HG03064 (cell line): ENCODE measurements around the gene RPL26.
"Not testable (repeated sequence)": the region's sequence is repeated elsewhere in the genome, so short reads cannot be mapped to it uniquely, and the experiment has no call there.

Source experiments
- ATAC-seq: cut with Tn5 transposase; IDR thresholded peaks from one replicate; pipeline ENCODE4 v1.9.1; 2021; ENCODE audit warnings: low read depth; ENCODE audit not compliant: unreplicated experiment

The RPL26 gene

DNA sequence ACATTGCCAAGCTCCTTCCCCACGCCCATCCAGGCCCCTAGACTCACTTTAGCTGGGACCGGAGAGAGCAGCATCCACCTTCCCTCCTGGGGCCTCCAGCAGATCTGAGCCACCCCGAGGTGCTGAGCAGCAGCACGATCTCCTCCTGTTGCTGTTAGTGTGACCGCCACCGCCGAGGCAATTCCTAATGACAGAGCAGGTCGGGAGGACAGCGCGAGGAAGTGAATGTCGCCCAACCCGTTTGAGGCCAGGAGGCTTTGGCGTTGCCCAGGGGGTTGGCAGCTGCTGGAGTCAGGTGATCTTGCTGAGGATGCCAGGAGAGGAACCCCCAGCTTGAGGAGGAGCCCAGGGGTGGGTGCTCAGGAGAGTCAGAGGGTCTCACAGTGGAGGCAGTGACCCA is 14.6 kb upstream of the RPL26 start, which contains the start of gene RNF222:
Gene RNF222, minus strand, starts transcription at position 192 of the 400 bp plus-strand sequence. CDS start 4,366 bp downstream, outside the sequence.
- no peak for ATAC-seq

GRCh38 chr17:8394497-8394896 is 11.5 kb upstream of the RPL26 start:
- ATAC-seq, result not testable (repeated sequence)

DNA sequence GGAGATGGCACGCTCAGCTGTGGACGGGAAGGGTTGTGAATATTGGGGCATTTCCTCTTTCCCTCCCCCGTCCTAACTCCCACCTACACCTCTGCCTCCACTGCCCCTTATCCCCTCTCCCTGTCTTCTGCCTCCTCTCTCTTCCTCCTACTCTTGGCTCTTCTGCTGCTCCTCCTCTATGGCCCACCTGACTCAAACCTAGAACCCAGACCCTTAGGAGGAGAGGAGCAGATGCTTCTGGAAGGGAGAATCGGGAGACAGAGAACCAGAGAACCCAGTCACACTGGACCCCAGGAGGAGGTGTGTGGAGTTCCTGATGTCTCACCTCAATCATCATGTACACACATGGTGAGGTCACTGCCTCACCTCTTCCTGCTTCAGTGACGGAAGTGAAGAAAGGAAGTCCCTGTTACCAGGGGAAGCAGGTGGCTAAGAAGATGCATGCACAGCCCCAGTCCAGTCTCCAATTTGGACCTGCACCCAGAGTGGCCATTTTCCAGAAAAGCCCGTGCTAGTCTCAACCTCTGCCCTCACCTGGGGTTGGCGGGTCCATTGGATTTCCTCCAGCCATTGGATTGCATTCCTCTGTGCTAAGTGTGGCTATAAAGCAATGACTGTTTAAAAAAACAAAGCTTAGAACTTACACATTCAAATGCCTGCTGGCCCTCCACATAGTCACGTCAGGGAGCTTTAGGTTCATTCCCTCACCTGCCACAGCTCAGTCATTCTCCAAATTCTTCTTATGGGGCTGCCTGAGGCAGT is 10.7 kb upstream of the RPL26 start:
- no peak for ATAC-seq

GRCh38 chr17:8392674-8393469 is 9.9 kb upstream of the RPL26 start:
- ATAC-seq, result no peak

DNA sequence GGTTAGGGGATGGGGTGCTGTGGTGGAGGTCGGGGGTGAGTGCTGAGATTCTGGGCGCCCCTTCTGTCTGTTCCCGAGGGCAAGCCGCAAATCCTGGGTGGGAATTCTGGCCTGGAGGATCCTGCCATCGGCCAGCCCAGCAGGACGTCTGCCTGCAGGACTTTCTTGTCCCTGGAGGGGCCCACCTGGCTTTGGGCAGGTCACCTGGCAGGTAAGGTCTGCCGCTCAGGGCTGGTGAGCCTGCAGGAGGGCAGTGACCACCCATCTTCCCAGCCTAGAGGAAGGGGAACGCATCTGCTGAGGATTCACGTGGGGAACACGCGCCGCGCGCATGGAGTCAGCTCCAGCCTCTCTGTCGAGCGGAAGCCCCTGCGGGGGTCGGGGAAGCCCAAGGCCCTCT is 9.3 kb upstream of the RPL26 start:
- no peak for ATAC-seq

DNA sequence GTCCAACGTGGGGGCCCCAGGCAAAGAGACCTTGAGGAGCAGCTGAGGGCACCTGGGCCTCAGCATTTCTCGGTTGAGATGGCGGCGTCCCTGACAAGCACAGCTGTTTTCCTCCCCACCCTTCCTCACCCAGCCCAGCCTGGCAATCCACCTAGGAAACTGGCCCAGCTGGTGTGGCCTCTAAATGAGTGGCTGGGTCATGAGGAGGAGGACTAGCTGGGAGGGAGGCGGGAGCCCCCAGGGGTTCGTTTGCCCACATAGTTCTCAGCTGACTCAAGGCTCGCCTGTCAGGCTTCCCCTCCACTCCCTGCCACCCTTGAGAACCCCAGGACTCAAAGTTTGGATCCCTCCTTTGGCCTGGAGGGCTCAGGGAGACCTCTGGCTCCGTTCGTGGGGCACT is 8.7 kb upstream of the RPL26 start:
- no peak for ATAC-seq

GRCh38 chr17:8387914-8388651 is 5.1 kb upstream of the RPL26 start:
- ATAC-seq, result no peak

- ATAC-seq, result no peak
Measured at GRCh38 chr17:8386841-8387240, 3.8 kb upstream of the RPL26 start.

GRCh38 chr17:8384801-8385378 is 1.9 kb upstream of the RPL26 start:
- no peak for ATAC-seq

DNA sequence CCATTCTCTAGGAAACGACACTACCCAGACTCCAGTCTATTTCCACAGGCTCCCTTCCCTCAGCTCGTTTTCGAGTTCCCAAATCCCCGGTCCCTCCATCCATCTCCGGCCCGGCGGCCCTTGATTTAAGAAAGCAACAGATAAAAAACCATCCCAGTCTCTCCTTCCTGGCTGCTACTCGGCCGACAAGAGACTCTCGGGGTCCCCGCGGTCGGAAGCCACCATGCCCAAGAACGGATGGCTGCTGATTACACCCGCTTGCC is 182 bp downstream of the RPL26 start:
- no peak for ATAC-seq

DNA sequence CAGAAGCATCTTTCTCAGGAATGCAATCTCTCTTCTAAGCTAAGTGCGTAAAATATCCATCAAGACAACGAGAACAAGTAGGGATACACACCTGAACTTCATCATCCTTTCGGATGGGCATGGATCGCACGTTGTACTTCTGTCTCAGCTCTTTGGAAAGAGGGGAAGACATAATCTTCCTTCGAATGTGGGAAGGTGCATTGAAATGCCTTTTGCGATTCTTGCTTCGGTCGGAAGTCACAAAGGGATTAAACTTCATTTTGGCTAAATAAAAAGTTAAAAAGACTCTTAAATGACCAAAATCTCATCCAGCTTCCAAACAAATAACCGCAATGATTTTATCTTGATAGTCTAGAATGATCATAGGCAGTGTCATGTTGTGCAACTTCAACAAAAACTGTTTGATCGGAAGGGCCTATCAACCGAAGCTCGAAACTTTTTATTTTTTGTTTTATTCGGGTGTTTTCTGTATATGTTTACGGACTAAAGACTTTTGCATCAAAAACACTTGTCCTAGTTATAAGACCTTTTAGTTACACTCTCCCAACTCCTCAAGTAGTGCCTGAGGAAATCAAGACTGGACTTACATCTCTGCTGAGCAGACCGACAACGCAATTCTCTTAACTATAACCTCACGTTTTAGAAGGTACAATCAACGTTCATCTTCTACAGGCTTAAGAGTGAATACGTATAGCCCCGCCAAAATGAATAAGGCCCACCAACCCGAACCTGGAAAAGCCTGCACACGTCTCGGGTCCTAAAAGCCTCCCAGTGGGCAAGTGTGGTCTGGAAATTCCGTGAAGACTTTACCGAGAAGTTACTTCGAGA is 727 bp downstream of the RPL26 start:
- ATAC-seq, result no peak

- no peak for ATAC-seq
Measured at GRCh38 chr17:8380049-8380448, 2.9 kb downstream of the RPL26 start.

DNA sequence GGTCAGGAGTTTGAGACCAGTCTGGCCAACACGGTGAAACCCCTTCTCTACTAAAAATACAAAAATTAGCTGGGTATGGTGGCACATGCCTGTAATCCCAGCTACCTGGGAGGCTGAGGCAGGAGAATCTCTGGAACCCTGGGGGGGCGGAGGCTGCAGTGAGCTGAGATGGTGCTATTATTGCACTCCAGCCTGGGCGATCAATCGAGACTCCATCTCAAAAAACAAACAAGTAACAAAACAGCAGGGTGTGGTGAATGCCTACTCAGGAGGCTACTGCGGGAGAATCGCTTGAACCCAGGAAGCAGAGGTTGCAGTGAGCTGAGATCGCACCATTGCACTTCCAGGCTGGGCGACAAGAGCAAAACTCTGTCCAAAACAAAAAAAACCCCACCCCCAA is 4.9 kb downstream of the RPL26 start:
- ATAC-seq, result not testable (repeated sequence)

DNA sequence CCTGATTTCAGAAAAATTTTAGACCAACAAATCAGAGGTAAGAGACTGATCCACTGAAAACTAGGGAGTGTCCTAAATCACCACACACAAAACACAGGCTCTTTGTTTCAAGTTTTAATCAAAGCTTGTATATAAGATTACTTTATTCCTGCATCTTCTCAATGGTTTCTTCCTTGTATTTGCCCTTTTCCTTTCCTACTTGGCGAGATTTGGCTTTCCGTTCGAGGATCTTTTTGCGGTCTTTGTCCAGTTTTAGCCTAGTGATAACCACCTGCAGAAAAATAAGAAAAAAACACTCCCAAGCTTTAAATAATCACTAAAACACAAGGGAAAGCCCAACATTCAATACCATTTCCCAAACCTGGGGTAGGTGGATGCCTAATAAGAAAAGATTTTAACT is 5.6 kb downstream of the RPL26 start:
- no peak for ATAC-seq

GRCh38 chr17:8376271-8377067 is 6.5 kb downstream of the RPL26 start, which contains the start of gene KRABD2:
Gene KRABD2, minus strand, starts transcription at chr17:8376704.
- ATAC-seq, result no peak

GRCh38 chr17:8375738-8376259 is 7.2 kb downstream of the RPL26 start:
- no peak for ATAC-seq

GRCh38 chr17:8373856-8374255 is 9.1 kb downstream of the RPL26 start:
- not testable (repeated sequence) for ATAC-seq

DNA sequence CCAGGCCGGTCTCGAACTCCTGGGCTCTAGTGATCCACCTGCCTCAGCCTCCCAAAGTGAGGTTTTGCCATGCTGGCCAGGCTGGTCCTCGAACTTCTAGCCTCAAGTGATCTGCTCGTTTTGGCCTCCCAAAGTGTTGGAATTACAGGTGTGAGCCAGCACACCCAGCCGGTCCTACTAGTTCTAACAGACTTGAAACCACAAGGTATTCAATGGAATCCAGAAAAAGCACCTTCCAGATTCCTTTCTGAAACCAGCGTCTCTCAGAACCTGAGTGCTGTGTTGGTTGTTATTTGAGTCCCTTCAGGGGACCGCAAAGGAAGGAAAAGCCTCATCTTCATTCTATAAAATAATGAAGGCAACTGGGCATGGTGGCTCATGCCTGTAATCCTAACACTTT is 10.6 kb downstream of the RPL26 start:
- no peak for ATAC-seq

GRCh38 chr17:8371786-8372185 is 11.2 kb downstream of the RPL26 start:
- ATAC-seq, result no peak
